Embryonic facial prominence (tissue), 1 donor: Measurements from ENCODE around the gene TEX13C.
"Not testable (repeated sequence)": the region's sequence is repeated elsewhere in the genome, so short reads cannot be mapped to it uniquely, and the experiment has no call there.

Experiments
- DNase-seq: peaks from one replicate; pipeline ENCODE4 v3.0.0-alpha.2; 2016; ENCODE audit errors: extremely low spot score

Gene TEX13C

GRCh38 chrX:125319646-125320521 is at the start of gene TEX13C:
TSS of gene TEX13C (plus strand) at chrX:125319871. CDS start at chrX:125320120, 249 bp downstream.
- no peak for DNase-seq

DNA sequence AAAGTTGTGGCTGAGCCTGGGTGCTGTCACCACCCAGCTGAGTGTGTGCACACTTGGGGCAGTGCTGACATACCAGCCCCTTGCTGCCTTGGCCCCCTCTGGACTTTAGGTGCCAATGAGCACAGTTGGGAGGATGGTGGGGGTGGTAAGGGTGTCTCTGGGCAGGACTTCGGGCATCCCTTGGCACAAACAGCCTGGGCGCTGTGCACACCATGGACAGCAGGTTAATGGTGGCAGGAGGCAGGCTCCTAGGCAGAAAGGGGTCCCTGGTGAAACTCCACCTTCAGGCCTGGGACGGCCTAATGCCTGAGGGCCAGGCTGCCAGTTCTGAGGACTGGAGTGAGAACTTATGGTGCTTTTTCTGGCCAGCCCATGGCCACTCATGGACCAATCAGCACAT is 32.4 kb upstream of the TEX13C start:
- no peak for DNase-seq

GRCh38 chrX:125288343-125288742 is 31.3 kb upstream of the TEX13C start:
- DNase-seq = no peak

GRCh38 chrX:125289209-125289608 is 30.5 kb upstream of the TEX13C start:
- no peak for DNase-seq

DNA sequence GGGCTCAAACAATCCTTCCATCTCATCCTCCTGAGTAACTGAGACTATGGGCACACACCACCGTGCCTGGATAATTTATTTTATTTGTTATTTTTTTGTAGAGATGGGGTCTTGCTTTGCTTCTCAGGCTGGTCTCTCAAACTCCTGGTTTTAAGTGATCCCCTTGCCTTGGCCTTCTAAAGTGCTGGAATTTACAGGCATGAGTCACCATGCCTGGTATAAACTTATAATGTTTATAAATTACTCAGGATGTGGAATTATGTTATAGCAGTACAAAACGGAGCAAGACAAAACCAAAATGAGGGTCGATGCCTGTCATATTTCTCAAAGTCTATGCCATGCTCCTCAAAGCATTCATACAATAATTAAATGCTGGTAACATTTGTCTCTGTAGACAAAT is 29.8 kb upstream of the TEX13C start:
- no peak for DNase-seq

DNA sequence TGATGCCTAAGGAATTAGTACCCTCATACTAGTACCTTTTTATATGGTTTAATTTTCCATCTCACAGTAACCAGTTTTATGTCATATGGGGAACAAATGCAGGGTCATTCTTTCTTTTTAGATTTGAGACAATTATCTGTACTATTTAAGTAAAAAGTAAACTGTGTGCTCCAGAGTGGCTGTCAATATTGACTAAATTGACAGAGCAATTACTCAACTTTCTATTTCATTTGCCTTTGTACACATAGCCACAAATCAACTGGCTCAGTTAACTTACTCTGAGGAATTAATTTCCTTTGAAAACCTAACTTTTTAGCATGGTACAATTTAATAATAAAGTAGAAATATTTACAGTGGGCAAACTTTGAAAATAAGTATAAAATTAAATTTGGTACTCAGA is 28.5 kb upstream of the TEX13C start:
- no peak for DNase-seq

DNA sequence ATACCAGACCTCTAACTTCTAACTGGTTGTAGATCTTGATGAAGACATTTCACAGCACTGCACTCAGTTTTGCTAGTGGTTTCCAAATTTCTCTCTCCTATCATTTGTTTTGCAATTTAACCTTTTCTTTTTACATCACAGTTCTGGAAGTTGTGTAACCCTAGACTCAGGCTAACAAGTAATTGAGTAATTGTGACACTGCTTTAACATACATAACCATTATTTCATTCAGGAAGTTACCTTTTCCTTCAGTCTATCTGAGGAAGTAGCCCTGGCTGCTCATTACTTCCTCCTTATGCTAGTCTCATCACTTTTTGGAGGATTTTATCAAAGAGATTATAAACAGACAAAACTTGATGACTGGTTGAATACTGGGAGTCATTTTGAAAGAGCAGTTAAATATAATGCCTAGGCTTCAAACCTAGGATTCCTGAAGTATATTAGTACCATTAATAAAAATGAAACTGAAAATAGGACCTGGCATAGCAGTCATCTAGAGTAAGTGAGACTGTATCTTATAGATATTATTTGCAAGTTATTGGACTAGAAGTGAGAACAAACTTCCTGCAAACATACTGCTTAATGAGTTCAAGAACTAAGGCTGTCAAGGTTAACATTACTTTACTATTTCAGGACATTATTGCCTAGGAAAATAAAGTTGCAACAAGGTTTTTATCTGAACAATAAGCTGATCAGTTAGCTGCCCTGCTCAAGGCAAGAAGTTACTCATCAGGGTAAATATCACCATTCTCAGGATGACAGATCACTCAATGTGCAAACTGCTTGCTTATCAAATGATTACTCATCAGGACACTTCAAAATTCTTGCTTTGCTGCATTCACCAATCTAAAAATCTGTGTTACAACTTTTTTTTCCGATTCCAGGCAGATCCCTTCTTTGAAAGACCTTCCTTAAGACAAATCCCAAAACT is 25.6 kb upstream of the TEX13C start:
- DNase-seq = no peak

- DNase-seq = no peak
These were observed 24.3 kb upstream of the TEX13C start for GRCh38 chrX:125295337-125295736.

- no peak for DNase-seq
These were observed 20.8 kb upstream of the TEX13C start for GRCh38 chrX:125298871-125299270.

DNA sequence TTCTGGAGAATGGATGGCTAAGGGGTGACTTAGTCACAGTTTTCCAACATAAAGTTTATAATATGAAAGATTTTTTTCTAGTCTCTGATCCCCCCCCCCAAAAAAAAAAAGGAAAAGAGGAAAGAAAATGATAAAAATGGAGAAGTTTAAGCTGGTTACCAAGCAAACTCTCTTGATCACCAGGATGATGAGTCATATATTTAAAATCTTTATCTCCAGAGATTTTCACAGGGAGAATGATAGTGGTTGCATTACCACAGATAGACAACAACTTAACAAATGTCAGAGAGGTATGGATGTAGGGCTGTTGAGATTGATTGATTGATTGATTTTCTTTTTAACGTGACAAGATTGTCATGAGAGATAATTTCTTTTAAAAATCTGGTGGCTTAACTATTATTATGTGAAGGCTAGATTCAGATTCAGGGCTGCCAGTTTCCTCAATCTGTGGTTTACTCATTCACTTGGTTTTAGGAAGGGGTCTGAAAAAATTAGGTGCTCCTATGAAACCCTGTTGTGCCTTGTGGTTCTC is 13.3 kb upstream of the TEX13C start:
- DNase-seq = no peak

- no peak for DNase-seq
These were observed 11.0 kb upstream of the TEX13C start for GRCh38 chrX:125308653-125309052.

DNA sequence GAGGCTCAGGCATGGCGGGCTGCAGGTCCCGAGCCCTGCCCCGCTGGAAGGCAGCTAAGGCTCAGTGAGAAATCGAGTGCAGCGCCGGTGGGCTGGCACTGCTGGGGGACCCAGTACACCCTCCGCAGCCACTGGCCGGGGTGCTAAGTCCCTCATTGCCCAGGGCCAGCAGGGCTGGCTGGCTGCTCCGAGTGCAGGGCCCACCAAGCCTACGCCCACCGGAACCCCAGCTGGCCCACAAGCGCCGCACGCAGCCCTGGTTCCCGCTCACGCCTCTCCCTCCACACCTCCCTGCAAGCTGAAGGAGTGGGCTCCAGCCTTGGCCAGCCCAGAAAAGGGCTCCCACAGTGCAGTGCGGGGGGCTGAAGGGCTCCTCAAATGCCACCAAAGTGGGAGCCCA is 505 bp upstream of the TEX13C start:
- DNase-seq = not testable (repeated sequence)

DNA sequence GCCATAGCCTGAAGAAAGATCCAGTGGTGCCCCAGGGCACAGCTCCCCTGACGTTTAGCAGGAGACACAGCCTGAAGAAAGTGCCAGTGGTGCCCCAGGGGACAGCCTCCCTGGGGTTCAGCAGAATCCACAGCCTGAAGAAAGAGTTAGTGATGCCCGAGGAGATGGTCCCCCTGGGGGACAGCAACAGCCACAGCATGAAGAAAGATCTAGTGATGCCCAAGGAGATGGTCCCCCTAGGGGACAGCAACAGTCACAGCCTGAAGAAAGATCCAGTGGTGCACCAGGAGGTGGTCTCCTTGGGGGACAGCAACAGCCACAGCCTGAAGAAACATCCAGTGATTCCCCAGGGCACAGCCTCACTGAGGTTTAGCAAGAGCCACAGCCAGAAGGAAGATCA is 2.8 kb downstream of the TEX13C start:
- DNase-seq = no peak

GRCh38 chrX:125326599-125326998 is 6.9 kb downstream of the TEX13C start:
- DNase-seq = no peak

DNA sequence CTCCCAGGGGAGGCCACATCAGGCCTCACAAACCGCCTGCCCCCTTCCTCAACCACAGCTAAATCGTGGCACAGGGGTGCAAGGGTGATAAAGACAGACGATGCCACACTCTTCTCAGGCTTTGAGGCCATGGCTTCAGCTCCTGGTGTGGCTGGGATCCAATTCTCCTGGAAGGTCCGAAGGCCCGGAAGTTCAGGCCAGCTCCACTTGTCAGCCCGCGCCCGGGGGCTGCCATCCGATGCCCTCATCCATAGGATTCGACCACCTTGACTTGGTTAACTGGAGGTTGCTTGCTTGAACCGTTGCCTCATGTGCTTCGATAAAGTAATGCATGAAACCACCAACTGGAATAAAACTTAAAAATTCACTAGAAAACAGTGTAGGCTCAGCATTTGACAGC is 8.2 kb downstream of the TEX13C start:
- no peak for DNase-seq

DNA sequence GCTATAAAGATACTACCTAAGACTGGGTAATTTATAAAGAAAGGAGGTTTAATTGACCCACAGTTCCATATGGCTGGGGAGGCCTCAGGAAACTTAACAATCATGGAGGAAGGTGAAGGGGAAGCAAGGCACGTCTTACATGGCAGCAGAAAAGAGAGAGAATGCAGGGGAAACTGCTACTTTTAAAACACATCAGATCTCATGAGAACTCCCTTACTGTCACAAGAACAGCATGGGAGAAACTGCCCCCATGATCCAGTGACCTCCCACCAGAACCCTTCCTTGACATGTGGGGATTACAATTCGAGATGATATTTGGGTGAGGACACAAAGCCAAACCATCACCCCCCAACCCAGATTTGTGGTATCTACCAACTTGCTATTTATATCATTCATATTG is 13.9 kb downstream of the TEX13C start:
- DNase-seq = no peak

GRCh38 chrX:125340490-125340889 is 20.8 kb downstream of the TEX13C start:
- no peak for DNase-seq

DNA sequence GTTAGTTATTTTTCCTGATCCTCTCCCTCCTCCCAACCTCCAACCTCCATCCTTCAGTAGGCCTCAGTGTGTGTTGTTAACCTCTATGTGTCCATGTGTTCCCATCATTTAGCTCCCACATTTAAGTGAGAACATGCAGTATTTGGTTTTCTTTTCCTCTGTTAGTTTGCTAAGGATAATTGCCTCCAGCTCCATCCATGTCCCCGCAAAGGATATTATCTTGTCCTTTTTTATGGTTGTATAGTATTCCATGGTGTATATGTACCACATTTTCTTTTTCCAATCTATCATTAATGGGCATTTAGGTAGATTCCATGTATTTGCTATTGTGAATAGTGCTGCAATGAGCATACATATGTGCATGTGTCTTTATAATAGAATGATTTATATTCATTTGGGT is 54.5 kb downstream of the TEX13C start:
- DNase-seq = no peak
